HEK293 (cell line): ENCODE measurements around the gene SOX3.

ENCODE experiments used
- CTCF ChIA-PET: fragments of 350-600 bp; formaldehyde crosslinking; extraction: SDS; loops from one replicate; lab custom pipeline; 2021; ENCODE audit warnings: antibody characterized with exemption; lab: Yijun Ruan, JAX
- POLR2A ChIA-PET: fragments of 300-600 bp; formaldehyde crosslinking; extraction: SDS; loops from one replicate; lab custom pipeline; 2020; ENCODE audit warnings: antibody characterized with exemption, inconsistent platforms; lab: Yijun Ruan, JAX
- H3K27ac ChIP-seq: fragments of 200-500 bp; sonication (Bioruptor generic); 2 replicates; pipeline ENCODE4 v1.5.1; 2014; ENCODE audit warnings: low read depth, low read length, control low read depth, inconsistent platforms; ENCODE audit errors: extremely low read depth
- H3K36me3 ChIP-seq, 2 experiments: fragments of 200-500 bp in 1 of 2; sonication (Bioruptor generic) in 1 of 2; 1 replicate in 1 of 2; 2 replicates in 1 of 2; pipeline ENCODE4 v1.5.1; 2014 to 2017; ENCODE audit warnings: inconsistent platforms in 2 of 2, low read length in 2 of 2; ENCODE audit not compliant: control insufficient read depth in 2 of 2, insufficient read depth in 1 of 2
- H3K4me1 ChIP-seq: fragments of 200-500 bp; sonication (Bioruptor generic); 2 replicates; pipeline ENCODE4 v1.5.1; 2014; ENCODE audit warnings: mild to moderate bottlenecking, low read length, inconsistent platforms; ENCODE audit not compliant: control insufficient read depth, insufficient read depth
- H3K4me3 ChIP-seq: 2 replicates; pipeline ENCODE4 v1.5.1; 2011; ENCODE audit warnings: low read depth, mild to moderate bottlenecking, control low read depth, low read length, moderate library complexity
- H3K9me3 ChIP-seq: fragments of 200-500 bp; sonication (Bioruptor generic); 2 replicates; pipeline ENCODE4 v1.5.1; 2014; ENCODE audit warnings: low read depth, low read length, inconsistent platforms; ENCODE audit not compliant: control insufficient read depth, insufficient read depth
- BCL6B ChIP-seq: fragments of 450-650 bp; formaldehyde crosslinking; IDR thresholded peaks from 2 replicates; pipeline ENCODE4 v1.5.1; 2017; ENCODE audit warnings: missing biosample characterization, missing genetic modification characterization
- MEIS1 ChIP-seq: sonication (generic); formaldehyde crosslinking; IDR thresholded peaks from 2 replicates; pipeline ENCODE4 v1.8.1; 2022; ENCODE audit warnings: missing genetic modification reagents, mild to moderate bottlenecking, borderline replicate concordance
- OVOL3 ChIP-seq: fragments of 450-650 bp; formaldehyde crosslinking; IDR thresholded peaks from 2 replicates; pipeline ENCODE4 v1.5.1; 2016; ENCODE audit warnings: missing biosample characterization, missing genetic modification characterization
- ZNF112 ChIP-seq: fragments of 450-650 bp; formaldehyde crosslinking; IDR thresholded peaks from 2 replicates; pipeline ENCODE4 v1.5.0; 2017; ENCODE audit warnings: missing biosample characterization, missing genetic modification characterization
- ZNF174 ChIP-seq: fragments of 450-650 bp; formaldehyde crosslinking; IDR thresholded peaks from 2 replicates; pipeline ENCODE4 v1.5.0; 2017; ENCODE audit warnings: missing biosample characterization, mild to moderate bottlenecking, missing genetic modification characterization
- ZNF341 ChIP-seq: fragments of 450-650 bp; formaldehyde crosslinking; IDR thresholded peaks from 2 replicates; pipeline ENCODE4; 2016; ENCODE audit warnings: low read depth, missing biosample characterization, missing genetic modification characterization
- ZNF423 ChIP-seq: fragments of 450-650 bp; formaldehyde crosslinking; IDR thresholded peaks from 2 replicates; pipeline ENCODE4 v1.5.1; 2016; ENCODE audit warnings: missing biosample characterization, missing genetic modification characterization
- ZNF48 ChIP-seq: fragments of 450-650 bp; formaldehyde crosslinking; IDR thresholded peaks from 2 replicates; pipeline ENCODE4 v1.5.1; 2016; ENCODE audit warnings: missing biosample characterization, missing genetic modification characterization
- ZNF501 ChIP-seq: fragments of 450-650 bp; formaldehyde crosslinking; IDR thresholded peaks from 2 replicates; pipeline ENCODE4 v1.5.1; 2016; ENCODE audit warnings: missing biosample characterization, missing genetic modification characterization
- ZNF549 ChIP-seq: fragments of 450-650 bp; IDR thresholded peaks from 2 replicates; pipeline ENCODE4 v1.5.1; 2018; ENCODE audit warnings: missing biosample characterization, missing genetic modification characterization, mild to moderate bottlenecking, inconsistent platforms, moderate library complexity
- ZNF555 ChIP-seq: fragments of 450-650 bp; formaldehyde crosslinking; conservative IDR thresholded peaks from 2 replicates; pipeline ENCODE4 v1.5.1; 2017; ENCODE audit warnings: missing biosample characterization, mild to moderate bottlenecking, missing genetic modification characterization, inconsistent platforms
- ZNF558 ChIP-seq: fragments of 450-650 bp; formaldehyde crosslinking; IDR thresholded peaks from 2 replicates; pipeline ENCODE4 v1.5.1; 2016; ENCODE audit warnings: missing biosample characterization, missing genetic modification characterization
- ZNF768 ChIP-seq: fragments of 450-650 bp; formaldehyde crosslinking; IDR thresholded peaks from 2 replicates; pipeline ENCODE4 v1.5.1; 2018; ENCODE audit warnings: missing biosample characterization, mild to moderate bottlenecking, missing genetic modification characterization
- TF ChIP-seq, protein P1 (sequence below): fragments of 450-650 bp; formaldehyde crosslinking; IDR thresholded peaks from 2 replicates; pipeline ENCODE4 v1.5.1; 2016; ENCODE audit warnings: missing biosample characterization, missing genetic modification characterization, low read depth
- TF ChIP-seq, protein P2 (sequence below): fragments of 450-650 bp; formaldehyde crosslinking; IDR thresholded peaks from 2 replicates; pipeline ENCODE4; 2016; ENCODE audit warnings: missing biosample characterization, missing genetic modification characterization
- TF ChIP-seq, protein P3 (sequence below): fragments of 450-650 bp; IDR thresholded peaks from 2 replicates; pipeline ENCODE4 v1.5.1; 2018; ENCODE audit warnings: missing biosample characterization, mild to moderate bottlenecking, missing genetic modification characterization
- TF ChIP-seq, protein P4 (sequence below): fragments of 450-650 bp; formaldehyde crosslinking; IDR thresholded peaks from 2 replicates; pipeline ENCODE4 v1.5.1; 2016; ENCODE audit warnings: missing biosample characterization, missing genetic modification characterization

The SOX3 gene

GRCh38 chrX:140500441-140500840, 4.4 kb downstream of the SOX3 start:
- Histone ChIP-seq H3K9me3 (no peaks in the 10 kb centered on the region), H3K27ac (no peak overlapping the region), H3K4me1 (no peaks in the 10 kb centered on the region; the same call in 1 of the 2 replicates), H3K36me3 (no peaks in the 10 kb centered on the region), H3K4me3 (no peak overlapping the region)
- TF ChIP-seq, protein P1, sequence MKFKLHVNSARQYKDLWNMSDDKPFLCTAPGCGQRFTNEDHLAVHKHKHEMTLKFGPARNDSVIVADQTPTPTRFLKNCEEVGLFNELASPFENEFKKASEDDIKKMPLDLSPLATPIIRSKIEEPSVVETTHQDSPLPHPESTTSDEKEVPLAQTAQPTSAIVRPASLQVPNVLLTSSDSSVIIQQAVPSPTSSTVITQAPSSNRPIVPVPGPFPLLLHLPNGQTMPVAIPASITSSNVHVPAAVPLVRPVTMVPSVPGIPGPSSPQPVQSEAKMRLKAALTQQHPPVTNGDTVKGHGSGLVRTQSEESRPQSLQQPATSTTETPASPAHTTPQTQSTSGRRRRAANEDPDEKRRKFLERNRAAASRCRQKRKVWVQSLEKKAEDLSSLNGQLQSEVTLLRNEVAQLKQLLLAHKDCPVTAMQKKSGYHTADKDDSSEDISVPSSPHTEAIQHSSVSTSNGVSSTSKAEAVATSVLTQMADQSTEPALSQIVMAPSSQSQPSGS (tag by site-specific recombination) = no peak
- TF ChIP-seq ZNF768 (no peak), ZNF558 (tag by site-specific recombination) (no peak), ZNF549 (tag by site-specific recombination) (no peak), OVOL3 (no peak), ZNF112 (tag by site-specific recombination) (no peak), ZNF501 (tag by site-specific recombination) (no peak), ZNF423 (no peak), ZNF48 (tag by site-specific recombination) (no peak), ZNF555 (no peak), ZNF341 (tag by site-specific recombination) (no peak), ZNF174 (tag by site-specific recombination) (no peak)
- TF ChIP-seq, protein P2, sequence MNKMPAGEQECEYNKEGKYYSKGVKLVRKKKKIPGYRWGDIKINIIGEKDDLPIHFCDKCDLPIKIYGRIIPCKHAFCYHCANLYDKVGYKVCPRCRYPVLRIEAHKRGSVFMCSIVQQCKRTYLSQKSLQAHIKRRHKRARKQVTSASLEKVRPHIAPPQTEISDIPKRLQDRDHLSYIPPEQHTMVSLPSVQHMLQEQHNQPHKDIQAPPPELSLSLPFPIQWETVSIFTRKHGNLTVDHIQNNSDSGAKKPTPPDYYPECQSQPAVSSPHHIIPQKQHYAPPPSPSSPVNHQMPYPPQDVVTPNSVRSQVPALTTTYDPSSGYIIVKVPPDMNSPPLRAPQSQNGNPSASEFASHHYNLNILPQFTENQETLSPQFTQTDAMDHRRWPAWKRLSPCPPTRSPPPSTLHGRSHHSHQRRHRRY (tag by site-specific recombination) = no peak
- TF ChIP-seq, protein P3, sequence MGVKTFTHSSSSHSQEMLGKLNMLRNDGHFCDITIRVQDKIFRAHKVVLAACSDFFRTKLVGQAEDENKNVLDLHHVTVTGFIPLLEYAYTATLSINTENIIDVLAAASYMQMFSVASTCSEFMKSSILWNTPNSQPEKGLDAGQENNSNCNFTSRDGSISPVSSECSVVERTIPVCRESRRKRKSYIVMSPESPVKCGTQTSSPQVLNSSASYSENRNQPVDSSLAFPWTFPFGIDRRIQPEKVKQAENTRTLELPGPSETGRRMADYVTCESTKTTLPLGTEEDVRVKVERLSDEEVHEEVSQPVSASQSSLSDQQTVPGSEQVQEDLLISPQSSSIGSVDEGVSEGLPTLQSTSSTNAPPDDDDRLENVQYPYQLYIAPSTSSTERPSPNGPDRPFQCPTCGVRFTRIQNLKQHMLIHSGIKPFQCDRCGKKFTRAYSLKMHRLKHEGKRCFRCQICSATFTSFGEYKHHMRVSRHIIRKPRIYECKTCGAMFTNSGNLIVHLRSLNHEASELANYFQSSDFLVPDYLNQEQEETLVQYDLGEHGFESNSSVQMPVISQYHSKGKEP = no peak
- TF ChIP-seq, protein P4, sequence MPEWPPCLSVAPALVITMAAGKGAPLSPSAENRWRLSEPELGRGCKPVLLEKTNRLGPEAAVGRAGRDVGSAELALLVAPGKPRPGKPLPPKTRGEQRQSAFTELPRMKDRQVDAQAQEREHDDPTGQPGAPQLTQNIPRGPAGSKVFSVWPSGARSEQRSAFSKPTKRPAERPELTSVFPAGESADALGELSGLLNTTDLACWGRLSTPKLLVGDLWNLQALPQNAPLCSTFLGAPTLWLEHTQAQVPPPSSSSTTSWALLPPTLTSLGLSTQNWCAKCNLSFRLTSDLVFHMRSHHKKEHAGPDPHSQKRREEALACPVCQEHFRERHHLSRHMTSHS (tag by site-specific recombination) = no peak
- ChIA-PET POLR2A (no interaction called here), CTCF (no interaction called here)

DNA sequence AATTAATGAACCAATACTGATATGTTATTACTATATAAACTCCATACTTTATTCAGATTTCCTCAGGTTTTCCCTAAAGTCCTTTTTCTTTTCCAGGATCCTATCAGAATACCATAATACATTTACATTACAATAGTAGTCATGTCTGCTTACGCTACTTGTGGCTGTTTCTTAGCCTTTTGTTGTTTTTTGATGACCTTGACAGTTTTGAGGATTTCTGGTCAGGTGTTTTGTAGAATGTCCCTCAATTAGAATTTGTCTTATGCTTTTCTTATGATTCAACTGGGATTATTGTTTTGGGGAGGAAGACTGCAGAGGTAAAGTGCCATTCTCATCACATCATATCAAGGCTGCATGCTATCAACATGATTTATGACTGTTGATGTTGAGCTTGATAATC, 9.1 kb downstream of the SOX3 start:
- no peaks in the 10 kb centered on the region for H3K9me3 ChIP-seq
- POLR2A ChIA-PET = no interaction called here
- no peaks in the 10 kb centered on the region for H3K36me3 ChIP-seq
- TF ChIP-seq BCL6B (tag by site-specific recombination) = no peak
- TF ChIP-seq MEIS1 (CRISPR knock-in tag) = 0 out of 2 replicates have a peak, but pooled peaks have one; percentile 23
- TF ChIP-seq, all 188 proteins: peak for 1
- Histone ChIP-seq H3K4me3 (no peak overlapping the region), H3K4me1 (no peaks in the 10 kb centered on the region; the same call in none of the 2 replicates), H3K27ac (no peak overlapping the region)
- CTCF ChIA-PET = interaction anchor here (0.9 kb wide), 1 partner anchor 139 kb away, joined by 3 read pairs; no protein-coding TSS in a partner anchor
